WTC11 (cell line): ENCODE measurements around the gene RUNX1. TPM values are rescaled to one million over a fixed set of nuclear protein-coding genes. Genes with fewer than 3 reads are reported as not detected.

Source experiments
- ATAC-seq: fragments of 200-7000 bp; cut with Tn5 transposase; 2 replicates; pipeline ENCODE4 v1.10.0; 2021; ENCODE audit warnings: mild to moderate bottlenecking, moderate library complexity
- CTCF ChIA-PET: fragments of 300-600 bp; sonication (Branson Sonifier 250); formaldehyde crosslinking; loops from one replicate; lab custom pipeline; 2021; ENCODE audit warnings: antibody characterized with exemption; lab: Charles Lee
- POLR2A ChIA-PET: fragments of 350-600 bp; sonication (Branson Sonifier 250); formaldehyde crosslinking; loops from one replicate; lab custom pipeline; 2021; ENCODE audit warnings: antibody characterized with exemption; lab: Charles Lee
- DNase-seq: peaks from one replicate; pipeline ENCODE4 v3.0.0; 2021; ENCODE audit warnings: low spot score
- H3K27ac Mint-ChIP-seq: 2 replicates; pipeline ENCODE4 v1.8.0; 2021; ENCODE audit warnings: mixed read lengths
- H3K27me3 Mint-ChIP-seq: 2 replicates; pipeline ENCODE4 v1.8.0; 2021; ENCODE audit warnings: low read depth, mild to moderate bottlenecking, moderate library complexity, mixed read lengths
- H3K36me3 Mint-ChIP-seq: 2 replicates; pipeline ENCODE4 v1.8.0; 2021; ENCODE audit warnings: mixed read lengths
- H3K4me1 Mint-ChIP-seq: 2 replicates; pipeline ENCODE4 v1.8.0; 2022; ENCODE audit warnings: mixed read lengths
- H3K4me3 Mint-ChIP-seq: 2 replicates; pipeline ENCODE4 v1.8.0; 2021; ENCODE audit warnings: mild to moderate bottlenecking, moderate library complexity, mixed read lengths
- H3K9me3 Mint-ChIP-seq: 2 replicates; pipeline ENCODE4 v1.8.0; 2021; ENCODE audit warnings: mixed read lengths
- ELF4 ChIP-seq: sonication (generic); formaldehyde crosslinking; IDR thresholded peaks from 2 replicates; pipeline ENCODE4 v1.8.1; 2022; ENCODE audit warnings: low read depth, mild to moderate bottlenecking, moderate library complexity, missing genetic modification reagents
- FOXJ3 ChIP-seq: sonication (generic); formaldehyde crosslinking; IDR thresholded peaks from 2 replicates; pipeline ENCODE4 v1.9.0; 2021; ENCODE audit warnings: missing genetic modification reagents, mild to moderate bottlenecking, borderline replicate concordance
- FOXP1 ChIP-seq: sonication (generic); formaldehyde crosslinking; IDR thresholded peaks from 2 replicates; pipeline ENCODE4 v1.8.0; 2022; ENCODE audit warnings: missing genetic modification reagents, mild to moderate bottlenecking, moderate library complexity, borderline replicate concordance
- HMGA2 ChIP-seq: fragments of 250-450 bp; sonication (Bioruptor Pico); IDR thresholded peaks from 2 replicates; pipeline ENCODE4 v1.4.0; 2021; ENCODE audit warnings: mild to moderate bottlenecking, moderate library complexity
- SP1 ChIP-seq: sonication (generic); formaldehyde crosslinking; conservative IDR thresholded peaks from 2 replicates; pipeline ENCODE4 v1.8.1; 2022; ENCODE audit warnings: missing genetic modification reagents
- TEAD4 ChIP-seq: sonication (generic); formaldehyde crosslinking; IDR thresholded peaks from 2 replicates; pipeline ENCODE4 v1.8.0; 2022; ENCODE audit warnings: mild to moderate bottlenecking, missing genetic modification reagents
- ZNF219 ChIP-seq: sonication (generic); formaldehyde crosslinking; IDR thresholded peaks from 2 replicates; pipeline ENCODE4 v1.8.0; 2023; ENCODE audit warnings: missing genetic modification reagents, mild to moderate bottlenecking, borderline replicate concordance
- ZNF317 ChIP-seq: sonication (generic); formaldehyde crosslinking; IDR thresholded peaks from 2 replicates; pipeline ENCODE4 v1.8.1; 2023; ENCODE audit warnings: low read depth, mild to moderate bottlenecking, moderate library complexity, missing genetic modification reagents, borderline replicate concordance
- total RNA-seq: library from RNA; stranded (reverse); gene quantifications from 3 replicates; pipeline ENCODE4 v1.2.3, GENCODE V29; 2021
- TF ChIP-seq, protein P1 (sequence below): sonication (generic); formaldehyde crosslinking; IDR thresholded peaks from 2 replicates; pipeline ENCODE4 v1.8.1; 2022; ENCODE audit warnings: mild to moderate bottlenecking, missing genetic modification reagents, moderate library complexity, borderline replicate concordance
- TF ChIP-seq, protein P2 (sequence below): sonication (generic); formaldehyde crosslinking; conservative IDR thresholded peaks from 2 replicates; pipeline ENCODE4 v1.8.1; 2022; ENCODE audit warnings: mild to moderate bottlenecking, missing genetic modification reagents
- TF ChIP-seq, protein P3 (sequence below): sonication (generic); formaldehyde crosslinking; IDR thresholded peaks from 2 replicates; pipeline ENCODE4 v1.8.0; 2023; ENCODE audit warnings: mild to moderate bottlenecking, missing genetic modification reagents
- TF ChIP-seq, protein P4 (sequence below): sonication (generic); formaldehyde crosslinking; conservative IDR thresholded peaks from 2 replicates; pipeline ENCODE4 v1.8.1; 2023; ENCODE audit warnings: mild to moderate bottlenecking, low read depth, missing genetic modification reagents, moderate library complexity

Gene RUNX1
- total RNA-seq, 1 experiment from 2014 or later, result 2.2 TPM

DNA sequence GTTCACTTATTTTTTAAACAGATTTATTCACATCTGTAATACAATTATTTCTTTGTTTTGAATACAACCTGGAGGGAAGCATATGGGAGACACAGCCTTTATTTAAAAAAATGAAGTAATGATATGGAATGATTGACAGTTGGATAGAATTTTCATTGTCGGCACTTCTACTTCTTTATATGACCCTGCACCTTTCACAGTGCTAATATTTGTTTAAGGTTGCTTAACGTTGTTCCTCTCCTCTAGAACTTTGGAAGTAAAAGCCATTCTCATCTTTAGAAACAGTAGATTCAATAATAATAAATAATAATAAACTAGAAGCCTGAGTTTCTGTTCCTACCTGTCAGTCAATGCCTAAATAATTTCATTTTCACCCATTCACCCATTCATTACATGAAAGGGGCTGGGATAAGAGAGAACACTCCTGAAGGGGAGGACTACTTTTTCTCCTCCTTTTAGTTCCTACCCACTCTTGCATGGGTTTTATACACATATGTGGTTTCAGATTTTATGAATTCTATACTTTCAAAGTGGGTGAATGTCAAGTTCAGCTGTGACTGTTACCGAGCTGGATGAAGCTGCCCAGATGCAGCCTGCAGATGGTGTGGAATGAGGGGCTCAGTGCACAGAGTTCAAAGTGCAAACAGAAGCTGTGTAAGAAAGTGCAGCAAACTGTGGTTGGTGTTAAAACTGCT lies 9.4 kb downstream of the RUNX1 start (continued):
- TF ChIP-seq HMGA2 (no peak), ZNF317 (CRISPR knock-in tag) (no peak)

DNA sequence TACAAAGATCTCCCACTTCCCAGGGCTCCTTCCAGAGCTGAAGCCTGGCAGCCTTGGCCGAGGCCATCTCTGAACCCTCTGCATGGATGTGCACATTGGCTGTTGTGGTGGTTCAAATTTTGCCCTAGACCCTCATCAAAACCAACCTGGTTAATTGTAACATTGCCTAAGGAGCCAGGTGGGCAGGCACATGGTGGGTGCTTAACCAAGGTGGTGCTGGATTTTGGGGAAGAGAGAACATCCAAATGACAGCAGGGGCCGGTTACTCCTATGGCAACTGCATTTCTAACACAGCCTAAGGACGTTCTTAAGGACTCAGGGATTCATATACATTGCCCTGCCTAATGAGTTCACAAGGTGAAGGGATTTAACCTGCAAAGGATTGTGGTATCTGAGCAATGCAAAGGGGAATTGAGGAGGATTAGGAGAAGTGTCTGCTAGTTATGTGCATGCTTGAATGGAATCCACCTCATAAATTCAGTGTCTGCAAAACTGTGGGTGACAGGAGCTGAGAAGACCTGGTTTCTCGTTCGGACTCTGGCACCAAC lies 10.3 kb downstream of the RUNX1 start:
- Mint-ChIP-seq H3K4me1 (peaks cover 13% of the 10 kb centered on the region), H3K36me3 (no peaks in the 10 kb centered on the region), H3K9me3 (no peaks in the 10 kb centered on the region), H3K4me3 (no peak overlapping the region), H3K27ac (no peak overlapping the region), H3K27me3 (no peaks in the 10 kb centered on the region; the same call in 1 of the 2 replicates)
- no peak for TF ChIP-seq TEAD4 (CRISPR knock-in tag)
- ChIA-PET CTCF (no interaction called here), POLR2A (no interaction called here)
- ATAC-seq (no peak), DNase-seq (no peak)

DNA sequence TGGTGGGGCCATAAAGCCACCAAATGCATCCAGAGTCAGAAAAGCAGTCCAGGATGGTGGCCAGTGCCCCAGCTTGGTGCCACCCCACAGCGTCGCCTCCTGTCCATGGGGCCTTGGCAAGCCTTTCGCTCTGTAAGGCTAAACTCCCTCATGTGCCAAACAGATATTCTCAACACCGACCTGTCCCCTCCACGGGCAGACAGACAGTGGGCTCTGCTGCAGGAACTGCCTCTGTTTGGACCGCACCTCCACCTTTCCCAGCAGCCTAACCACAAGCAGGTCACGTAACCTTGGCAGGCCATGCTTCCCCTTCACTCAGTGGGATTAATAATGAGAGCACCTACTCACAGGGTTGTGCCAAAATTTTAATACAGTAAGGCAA lies 11.7 kb downstream of the RUNX1 start:
- H3K4me1 Mint-ChIP-seq, result peaks cover 11% of the 10 kb centered on the region
- H3K9me3 Mint-ChIP-seq, result no peaks in the 10 kb centered on the region; the same call in 1 of the 2 replicates
- ChIA-PET CTCF (no interaction called here), POLR2A (no interaction called here)
- no peak overlapping the region for H3K4me3 Mint-ChIP-seq
- DNase-seq, result no peak
- H3K27me3 Mint-ChIP-seq, result no peaks in the 10 kb centered on the region; the same call in 1 of the 2 replicates
- no peak for ATAC-seq
- no peaks in the 10 kb centered on the region for H3K36me3 Mint-ChIP-seq
- no peak overlapping the region for H3K27ac Mint-ChIP-seq
- TF ChIP-seq, protein P1, sequence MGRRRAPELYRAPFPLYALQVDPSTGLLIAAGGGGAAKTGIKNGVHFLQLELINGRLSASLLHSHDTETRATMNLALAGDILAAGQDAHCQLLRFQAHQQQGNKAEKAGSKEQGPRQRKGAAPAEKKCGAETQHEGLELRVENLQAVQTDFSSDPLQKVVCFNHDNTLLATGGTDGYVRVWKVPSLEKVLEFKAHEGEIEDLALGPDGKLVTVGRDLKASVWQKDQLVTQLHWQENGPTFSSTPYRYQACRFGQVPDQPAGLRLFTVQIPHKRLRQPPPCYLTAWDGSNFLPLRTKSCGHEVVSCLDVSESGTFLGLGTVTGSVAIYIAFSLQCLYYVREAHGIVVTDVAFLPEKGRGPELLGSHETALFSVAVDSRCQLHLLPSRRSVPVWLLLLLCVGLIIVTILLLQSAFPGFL, result no peak
- TF ChIP-seq, protein P2, sequence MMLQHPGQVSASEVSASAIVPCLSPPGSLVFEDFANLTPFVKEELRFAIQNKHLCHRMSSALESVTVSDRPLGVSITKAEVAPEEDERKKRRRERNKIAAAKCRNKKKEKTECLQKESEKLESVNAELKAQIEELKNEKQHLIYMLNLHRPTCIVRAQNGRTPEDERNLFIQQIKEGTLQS (CRISPR knock-in tag), result no peak

DNA sequence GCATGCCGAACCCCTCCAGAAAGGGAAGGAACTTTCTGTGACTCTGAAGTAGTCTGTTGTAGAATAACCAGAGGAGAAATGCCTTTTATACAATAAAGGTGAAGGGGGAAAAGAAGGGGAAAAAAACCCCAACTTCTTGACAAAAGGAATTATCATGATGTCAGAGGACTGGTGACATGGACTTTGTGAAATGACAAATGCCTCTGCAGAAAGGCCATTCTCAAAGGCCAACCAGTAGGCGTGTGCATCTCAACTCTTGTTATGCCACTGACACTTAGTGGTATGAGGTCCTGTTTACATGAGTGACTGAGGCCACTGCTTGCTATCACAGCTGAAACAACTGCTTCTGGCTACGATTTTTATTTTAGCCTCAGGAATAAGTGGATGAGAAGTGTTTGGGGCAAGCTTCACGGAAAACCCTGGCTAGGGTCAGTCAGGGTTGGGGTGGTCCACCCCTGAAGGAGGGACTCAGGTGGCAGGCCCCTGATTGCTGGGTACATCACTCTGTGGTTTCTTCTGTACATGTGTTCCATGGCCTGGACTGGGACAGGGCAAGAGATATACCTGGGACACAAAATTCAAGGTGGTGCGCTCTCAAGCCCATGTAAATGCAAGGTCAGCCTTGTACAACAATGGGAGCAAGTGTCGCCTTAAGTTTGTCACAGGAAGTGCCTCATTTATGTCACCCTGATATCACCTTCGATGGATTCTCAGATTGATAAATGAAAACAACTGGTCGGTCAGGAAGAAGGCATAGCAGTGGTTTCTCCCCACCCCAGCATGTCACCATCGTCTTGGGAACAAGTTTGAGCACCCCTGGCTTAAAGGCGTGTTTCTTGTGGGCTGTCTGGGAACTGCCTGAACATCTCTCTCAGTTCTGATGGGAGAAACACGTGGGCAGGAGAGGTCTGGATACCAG lies 12.4 kb downstream of the RUNX1 start:
- Mint-ChIP-seq H3K9me3 (no peaks in the 10 kb centered on the region; the same call in 1 of the 2 replicates), H3K36me3 (no peaks in the 10 kb centered on the region), H3K4me1 (peaks cover 9% of the 10 kb centered on the region), H3K27me3 (no peaks in the 10 kb centered on the region; the same call in 1 of the 2 replicates), H3K4me3 (no peak overlapping the region), H3K27ac (no peak overlapping the region)
- ATAC-seq, result no peak
- ChIA-PET CTCF (no interaction called here), POLR2A (no interaction called here)
- no peak for DNase-seq
- TF ChIP-seq FOXP1 (CRISPR knock-in tag) (no peak), FOXJ3 (CRISPR knock-in tag) (no peak), ELF4 (CRISPR knock-in tag) (no peak), ZNF219 (no peak), SP1 (CRISPR knock-in tag) (no peak)
- TF ChIP-seq, protein P3, sequence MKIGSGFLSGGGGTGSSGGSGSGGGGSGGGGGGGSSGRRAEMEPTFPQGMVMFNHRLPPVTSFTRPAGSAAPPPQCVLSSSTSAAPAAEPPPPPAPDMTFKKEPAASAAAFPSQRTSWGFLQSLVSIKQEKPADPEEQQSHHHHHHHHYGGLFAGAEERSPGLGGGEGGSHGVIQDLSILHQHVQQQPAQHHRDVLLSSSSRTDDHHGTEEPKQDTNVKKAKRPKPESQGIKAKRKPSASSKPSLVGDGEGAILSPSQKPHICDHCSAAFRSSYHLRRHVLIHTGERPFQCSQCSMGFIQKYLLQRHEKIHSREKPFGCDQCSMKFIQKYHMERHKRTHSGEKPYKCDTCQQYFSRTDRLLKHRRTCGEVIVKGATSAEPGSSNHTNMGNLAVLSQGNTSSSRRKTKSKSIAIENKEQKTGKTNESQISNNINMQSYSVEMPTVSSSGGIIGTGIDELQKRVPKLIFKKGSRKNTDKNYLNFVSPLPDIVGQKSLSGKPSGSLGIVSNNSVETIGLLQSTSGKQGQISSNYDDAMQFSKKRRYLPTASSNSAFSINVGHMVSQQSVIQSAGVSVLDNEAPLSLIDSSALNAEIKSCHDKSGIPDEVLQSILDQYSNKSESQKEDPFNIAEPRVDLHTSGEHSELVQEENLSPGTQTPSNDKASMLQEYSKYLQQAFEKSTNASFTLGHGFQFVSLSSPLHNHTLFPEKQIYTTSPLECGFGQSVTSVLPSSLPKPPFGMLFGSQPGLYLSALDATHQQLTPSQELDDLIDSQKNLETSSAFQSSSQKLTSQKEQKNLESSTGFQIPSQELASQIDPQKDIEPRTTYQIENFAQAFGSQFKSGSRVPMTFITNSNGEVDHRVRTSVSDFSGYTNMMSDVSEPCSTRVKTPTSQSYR (CRISPR knock-in tag), result no peak
- TF ChIP-seq, protein P4, sequence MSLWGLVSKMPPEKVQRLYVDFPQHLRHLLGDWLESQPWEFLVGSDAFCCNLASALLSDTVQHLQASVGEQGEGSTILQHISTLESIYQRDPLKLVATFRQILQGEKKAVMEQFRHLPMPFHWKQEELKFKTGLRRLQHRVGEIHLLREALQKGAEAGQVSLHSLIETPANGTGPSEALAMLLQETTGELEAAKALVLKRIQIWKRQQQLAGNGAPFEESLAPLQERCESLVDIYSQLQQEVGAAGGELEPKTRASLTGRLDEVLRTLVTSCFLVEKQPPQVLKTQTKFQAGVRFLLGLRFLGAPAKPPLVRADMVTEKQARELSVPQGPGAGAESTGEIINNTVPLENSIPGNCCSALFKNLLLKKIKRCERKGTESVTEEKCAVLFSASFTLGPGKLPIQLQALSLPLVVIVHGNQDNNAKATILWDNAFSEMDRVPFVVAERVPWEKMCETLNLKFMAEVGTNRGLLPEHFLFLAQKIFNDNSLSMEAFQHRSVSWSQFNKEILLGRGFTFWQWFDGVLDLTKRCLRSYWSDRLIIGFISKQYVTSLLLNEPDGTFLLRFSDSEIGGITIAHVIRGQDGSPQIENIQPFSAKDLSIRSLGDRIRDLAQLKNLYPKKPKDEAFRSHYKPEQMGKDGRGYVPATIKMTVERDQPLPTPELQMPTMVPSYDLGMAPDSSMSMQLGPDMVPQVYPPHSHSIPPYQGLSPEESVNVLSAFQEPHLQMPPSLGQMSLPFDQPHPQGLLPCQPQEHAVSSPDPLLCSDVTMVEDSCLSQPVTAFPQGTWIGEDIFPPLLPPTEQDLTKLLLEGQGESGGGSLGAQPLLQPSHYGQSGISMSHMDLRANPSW (CRISPR knock-in tag), result no peak
